NCI-H128 (cell line): ENCODE data around the gene NRSN2.
"Not testable (repeated sequence)": the region's sequence is repeated elsewhere in the genome, so short reads cannot be mapped to it uniquely, and the experiment has no call there.

ENCODE experiments used
- DNase-seq: peaks from one replicate; lab custom pipeline; 2025; ENCODE audit not compliant: unreplicated experiment; lab: John Stamatoyannopoulos, UW

The NRSN2 gene

DNA sequence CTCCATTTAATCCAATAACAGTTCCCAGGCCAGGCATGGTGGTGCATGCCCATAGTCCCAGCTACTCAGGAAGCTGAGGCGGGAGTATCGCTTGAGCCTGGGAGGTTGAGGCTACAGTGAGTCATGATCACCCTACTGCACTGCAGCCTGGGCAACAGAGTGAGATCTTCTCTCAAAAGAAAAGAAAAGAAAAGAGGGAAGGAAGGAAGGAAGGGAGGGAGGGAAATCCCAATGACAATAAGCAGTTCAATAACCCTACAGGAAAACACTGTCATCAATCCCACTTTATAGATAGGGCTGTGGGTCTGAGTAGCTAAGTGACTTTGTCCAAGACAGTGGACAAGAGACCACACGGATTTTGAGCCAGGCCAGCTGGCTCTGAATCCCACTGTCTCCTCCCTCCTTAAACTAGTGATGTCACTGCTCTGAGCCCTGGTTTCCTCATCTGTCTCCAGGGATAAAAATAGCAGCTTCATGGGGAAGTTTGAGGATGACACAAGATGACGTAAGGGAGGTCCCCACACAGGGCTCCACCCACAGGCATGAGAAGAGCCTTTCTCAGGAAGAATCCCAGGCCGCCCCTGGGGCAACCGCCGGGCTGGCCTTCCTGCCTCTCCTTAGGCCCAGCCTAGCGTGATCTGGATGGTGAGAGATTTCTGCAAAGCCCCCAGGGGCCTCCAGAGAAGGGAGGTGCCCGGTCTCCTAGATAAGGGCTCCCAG, 26.4 kb downstream of the NRSN2 start:
- no peak for DNase-seq

DNA sequence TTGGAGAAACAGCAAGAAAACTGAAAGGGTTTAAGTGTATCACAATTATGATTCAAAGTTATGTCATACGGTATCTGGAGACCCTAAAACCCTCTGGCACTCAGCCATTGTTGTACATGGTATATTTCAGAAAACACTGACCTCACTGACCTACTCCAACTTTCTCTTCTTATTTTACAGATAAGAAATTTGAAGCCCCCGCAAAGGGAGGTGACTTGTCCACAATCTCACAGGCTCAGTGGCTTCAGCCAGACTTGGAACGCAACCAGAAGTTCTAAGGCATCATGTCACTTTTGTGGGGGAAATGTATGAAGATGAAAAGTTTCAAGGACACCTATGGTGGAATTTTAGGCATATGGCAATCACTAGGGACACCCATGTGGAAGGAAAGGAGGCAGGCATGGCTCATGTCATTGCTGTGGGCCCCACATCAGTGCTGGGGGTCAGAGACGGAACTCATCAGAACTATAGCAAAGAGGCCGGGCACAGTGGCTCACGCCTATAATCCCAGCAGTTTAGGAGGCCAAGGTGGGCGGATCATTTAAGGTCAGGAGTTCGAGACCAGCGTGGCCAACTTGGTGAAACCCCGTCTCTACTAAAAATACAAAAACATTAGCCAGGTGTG, 28.5 kb downstream of the NRSN2 start:
- no peak for DNase-seq

DNA sequence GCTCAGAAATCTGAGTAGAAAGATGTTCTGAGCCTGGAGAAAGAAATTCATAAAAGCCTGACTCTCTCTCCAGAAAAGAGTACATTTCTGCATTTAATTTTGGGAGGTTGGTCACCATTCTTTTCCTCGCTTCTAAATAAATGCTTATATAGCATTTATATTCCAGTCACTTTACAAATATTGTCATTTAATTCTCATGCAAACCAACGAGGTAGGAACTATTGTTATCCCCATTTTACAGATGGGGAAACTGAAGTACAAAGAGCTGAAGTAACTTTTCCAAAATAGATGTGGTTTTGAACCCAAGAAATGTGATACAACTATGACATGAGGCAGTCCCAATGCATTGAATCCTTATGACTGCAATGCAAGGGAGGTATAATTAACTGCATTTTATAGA, 29.2 kb downstream of the NRSN2 start:
- DNase-seq, result no peak

DNA sequence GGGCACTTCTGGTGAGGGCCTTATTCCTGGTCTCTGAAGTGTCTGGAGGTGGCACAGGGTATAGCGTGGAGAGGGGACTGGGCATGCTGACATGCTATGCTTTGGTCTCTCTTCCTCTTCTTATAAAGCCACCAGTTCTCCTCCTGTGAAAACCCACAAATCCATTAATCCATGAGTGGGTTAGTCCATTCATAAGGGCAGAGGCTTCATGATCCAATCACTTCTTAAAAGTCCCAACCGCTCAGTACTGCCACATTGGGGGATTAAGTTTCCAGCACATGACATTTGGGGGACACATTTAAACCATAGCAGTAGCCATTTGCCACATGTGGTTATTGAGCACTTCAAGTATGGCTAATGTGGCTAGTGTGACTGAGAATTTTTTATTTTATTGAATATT, 29.8 kb downstream of the NRSN2 start:
- no peak for DNase-seq

DNA sequence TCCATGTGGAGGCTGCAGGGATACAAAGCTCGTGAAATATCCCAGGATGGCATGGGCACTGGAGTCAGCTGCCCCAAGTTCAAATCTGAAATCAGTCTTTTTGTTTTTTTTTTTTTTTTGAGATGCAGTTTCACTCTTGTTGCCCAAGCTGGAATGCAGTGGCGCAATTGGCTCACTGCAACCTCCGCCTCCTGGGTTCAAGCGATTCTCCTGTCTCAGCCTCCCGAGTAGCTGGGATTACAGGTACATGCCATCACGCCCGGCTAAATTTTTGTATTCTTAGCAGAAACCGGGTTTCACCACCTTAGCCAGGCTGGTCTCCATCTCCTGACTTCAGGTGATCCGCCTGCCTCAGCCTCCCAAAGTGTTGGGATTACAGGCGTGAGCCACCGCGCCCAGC, 30.7 kb downstream of the NRSN2 start:
- not testable (repeated sequence) for DNase-seq

DNA sequence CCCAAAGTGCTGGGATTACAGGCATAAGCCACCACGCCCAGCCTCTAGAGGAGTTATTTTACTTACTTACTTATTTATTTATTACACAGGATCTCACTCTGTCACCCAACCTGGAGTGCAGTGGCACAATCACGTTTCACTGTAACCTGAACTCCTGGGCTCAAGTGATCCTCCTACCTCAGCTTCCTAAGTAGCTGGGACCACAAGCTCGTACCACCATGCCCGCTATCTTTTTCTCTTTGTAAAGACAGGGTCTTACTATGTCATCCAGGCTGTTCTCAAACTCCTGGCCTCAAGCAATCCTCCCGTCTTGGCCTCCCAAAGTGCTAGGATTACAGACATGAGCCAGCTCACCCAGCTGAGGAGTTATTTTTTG, 32.0 kb downstream of the NRSN2 start:
- DNase-seq, result no peak

DNA sequence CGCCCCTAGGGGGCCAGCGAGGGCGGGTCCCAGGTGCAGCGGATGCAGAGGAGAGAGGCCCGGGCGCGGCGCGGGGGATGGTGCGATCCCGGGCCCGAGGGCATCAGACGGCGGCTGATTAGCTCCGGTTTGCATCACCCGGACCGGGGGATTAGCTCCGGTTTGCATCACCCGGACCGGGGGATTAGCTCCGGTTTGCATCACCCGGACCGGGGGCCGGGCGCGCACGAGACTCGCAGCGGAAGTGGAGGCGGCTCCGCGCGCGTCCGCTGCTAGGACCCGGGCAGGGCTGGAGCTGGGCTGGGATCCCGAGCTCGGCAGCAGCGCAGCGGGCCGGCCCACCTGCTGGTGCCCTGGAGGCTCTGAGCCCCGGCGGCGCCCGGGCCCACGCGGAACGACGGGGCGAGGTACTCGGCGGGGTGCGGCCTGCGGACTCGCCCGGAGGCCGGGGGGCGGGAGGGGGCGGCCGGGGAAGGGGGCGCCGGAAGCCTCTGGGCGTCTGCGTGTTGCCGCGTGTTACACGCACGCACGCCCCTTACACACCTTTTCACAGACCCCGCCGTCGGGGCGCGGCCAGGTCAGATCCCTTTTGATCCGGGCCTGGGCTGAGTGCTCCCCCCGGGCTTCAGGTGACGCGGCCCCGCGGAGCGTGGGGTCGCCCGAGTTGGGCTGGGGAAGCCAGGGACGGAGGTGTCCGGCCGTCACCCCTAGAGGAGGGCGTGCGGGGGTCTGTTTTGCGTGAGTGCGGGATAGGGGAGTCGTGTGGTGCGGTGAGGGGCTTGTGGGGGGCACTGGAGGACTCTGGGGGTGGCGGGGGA, 34.1 kb downstream of the NRSN2 start:
- no peak for DNase-seq

DNA sequence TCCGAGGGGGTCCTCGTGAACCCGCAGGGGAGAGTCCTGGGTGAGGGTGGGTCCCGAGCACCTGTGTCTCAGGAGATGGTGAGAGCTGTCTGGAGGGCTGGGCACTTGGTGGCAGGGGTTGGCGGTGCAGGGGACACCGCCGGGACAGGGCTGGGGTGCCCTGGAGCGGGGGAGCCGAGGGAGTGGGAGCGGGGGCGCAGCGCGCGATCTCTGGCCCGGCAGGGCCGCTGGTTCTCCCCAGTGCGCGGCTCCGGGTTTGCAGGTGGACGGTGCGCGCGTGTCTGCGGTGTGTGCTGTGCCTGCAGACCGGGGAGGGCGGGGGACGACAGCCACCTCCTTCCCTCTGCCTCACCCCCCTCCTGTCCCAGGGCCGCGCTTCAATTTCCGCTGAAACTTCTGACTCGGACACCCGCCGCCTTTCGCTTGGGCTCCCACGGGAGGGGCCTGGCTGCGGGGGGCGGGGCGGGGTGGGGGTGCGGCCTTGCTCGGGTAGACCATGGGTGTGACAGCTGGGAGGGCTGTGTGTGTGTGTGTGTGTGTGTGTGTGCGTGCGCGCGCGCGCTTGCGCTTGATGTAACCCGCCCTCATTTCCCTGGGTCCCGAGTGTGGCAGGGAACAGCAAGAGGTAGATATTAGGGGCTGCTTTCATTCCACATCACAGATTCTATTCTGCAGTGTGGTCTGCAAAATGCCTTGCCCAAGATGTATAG, 34.8 kb downstream of the NRSN2 start:
- DNase-seq, result no peak

DNA sequence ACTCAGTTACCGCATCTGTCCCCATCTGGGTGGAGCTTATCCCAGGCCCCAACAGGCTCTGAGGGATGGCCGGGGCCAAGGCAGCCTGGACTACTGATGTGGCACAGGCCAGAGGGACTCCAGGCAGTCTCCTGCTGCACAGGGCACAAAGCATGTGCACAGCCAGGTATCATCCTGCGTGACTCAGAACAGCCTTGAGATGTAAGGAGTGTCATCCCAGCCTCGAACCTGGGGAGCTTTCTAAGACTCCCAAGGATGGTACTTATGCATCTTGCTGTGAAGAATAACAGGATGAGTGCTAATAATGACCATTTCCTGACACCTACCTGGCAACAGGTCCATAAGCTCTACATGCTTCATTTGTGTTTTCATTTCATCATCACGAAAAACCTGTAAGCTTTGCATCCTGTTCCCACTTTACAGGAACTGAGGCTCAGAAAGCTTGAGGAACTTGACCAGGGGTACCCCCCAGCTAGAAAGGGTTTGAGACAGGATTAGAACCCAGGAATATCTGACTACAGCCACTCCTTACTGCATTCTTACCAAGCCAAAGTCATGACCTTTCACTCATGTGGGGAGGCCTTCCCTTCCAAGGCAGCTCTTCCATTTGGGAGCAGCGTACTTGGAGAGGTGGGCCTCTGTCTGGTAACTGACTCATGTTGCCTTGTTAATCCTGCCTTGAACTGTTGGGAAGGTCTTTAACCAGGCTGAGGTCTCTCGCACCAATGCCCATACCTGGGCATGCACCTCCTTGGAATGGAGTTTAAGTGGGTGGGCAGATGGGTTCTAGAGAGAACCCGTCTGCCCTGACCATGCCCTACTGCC, 35.6 kb downstream of the NRSN2 start:
- DNase-seq, result no peak

DNA sequence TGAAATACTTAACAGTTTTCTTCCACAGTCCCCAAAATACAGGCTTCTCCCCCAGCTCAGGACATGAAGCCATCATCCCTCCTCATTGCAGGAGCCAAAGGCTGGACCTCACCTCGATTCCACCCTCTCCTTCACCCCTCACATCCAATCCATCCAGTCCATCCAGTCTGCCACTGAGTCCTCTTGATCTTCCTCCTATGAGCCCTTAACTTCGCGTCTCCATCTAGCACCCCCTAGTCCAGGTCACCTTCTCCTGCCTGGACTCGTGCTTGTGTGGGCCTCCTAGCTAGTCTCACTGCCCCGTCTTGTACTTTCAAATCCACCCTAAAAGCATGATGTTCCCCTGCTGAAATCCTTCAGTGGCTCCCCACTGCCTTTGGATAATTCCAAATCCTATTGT, 37.0 kb downstream of the NRSN2 start:
- no peak for DNase-seq

DNA sequence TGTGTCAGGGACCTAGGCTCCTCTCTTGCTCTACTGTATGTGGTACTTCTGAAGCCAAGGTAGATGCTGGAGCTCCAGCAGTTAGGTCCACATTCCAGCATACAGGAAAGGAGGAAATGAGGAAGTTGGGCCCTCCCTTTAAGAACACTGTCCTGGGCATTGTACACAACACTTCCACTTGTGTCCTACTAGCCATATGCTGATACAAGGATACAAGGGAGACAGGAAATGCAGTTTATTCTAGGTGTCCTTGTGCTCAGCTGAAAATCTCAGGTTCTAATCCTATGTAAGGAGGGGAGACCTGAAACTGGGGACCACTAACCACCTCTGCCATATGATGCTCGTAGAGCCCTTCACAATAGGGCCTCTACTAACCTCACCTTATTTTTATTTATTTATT, 37.8 kb downstream of the NRSN2 start:
- DNase-seq, result no peak

DNA sequence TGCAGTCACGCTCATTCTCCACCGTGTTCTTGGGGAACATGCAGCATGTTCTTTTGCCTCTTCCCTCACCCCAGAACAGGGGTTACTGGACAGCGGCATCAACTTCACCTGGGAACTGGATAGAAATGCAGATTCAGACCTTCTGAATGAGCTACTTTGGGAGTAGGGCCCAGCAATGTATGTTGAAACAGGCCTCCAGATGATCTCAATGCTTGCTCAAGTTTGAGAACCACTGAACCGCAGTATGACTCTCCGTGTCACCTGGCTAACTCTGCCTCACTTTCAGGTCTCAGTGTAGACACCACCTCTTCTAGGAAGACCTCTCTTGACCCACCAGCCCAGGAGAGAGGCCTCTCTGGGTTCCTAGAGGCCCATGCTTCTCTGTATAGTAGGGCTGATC, 38.5 kb downstream of the NRSN2 start:
- no peak for DNase-seq

DNA sequence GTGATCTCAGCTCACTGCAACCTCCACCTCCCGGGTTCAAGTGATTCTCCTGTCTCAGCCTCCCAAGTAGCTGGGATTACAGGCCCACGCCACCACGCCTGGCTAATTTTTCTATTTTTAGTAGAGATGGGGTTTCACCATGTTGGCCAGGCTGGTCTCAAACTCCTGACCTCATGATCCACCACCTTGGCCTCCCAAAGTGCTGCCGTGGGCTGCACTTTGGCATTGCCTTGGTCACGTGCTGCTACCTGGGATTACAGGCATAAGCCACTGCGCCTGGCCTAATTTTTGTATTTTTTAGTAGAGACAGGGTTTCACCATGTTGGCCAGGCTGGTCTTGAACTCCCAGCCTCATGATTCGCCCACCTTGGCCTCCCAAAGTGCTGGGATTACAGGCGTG, 39.7 kb downstream of the NRSN2 start:
- DNase-seq, result not testable (repeated sequence)

DNA sequence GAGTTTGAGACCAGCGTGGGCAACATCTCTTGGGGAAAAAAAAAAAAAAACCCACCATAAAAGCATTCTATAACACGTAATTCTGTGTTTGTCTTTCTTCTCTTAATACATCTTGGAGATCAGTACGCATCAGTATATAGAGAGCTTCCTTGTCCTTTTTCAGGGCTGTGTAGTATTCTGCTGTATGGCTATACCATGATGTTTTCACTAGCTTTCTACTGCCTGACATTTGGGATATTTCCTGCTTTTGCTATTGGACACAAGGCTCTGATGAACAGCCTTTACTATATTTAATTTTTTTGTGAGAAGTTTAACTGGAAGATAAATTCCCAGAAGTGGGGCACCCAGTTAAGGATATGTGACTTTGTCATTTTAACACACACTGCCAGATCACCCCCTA, 40.6 kb downstream of the NRSN2 start:
- no peak for DNase-seq

DNA sequence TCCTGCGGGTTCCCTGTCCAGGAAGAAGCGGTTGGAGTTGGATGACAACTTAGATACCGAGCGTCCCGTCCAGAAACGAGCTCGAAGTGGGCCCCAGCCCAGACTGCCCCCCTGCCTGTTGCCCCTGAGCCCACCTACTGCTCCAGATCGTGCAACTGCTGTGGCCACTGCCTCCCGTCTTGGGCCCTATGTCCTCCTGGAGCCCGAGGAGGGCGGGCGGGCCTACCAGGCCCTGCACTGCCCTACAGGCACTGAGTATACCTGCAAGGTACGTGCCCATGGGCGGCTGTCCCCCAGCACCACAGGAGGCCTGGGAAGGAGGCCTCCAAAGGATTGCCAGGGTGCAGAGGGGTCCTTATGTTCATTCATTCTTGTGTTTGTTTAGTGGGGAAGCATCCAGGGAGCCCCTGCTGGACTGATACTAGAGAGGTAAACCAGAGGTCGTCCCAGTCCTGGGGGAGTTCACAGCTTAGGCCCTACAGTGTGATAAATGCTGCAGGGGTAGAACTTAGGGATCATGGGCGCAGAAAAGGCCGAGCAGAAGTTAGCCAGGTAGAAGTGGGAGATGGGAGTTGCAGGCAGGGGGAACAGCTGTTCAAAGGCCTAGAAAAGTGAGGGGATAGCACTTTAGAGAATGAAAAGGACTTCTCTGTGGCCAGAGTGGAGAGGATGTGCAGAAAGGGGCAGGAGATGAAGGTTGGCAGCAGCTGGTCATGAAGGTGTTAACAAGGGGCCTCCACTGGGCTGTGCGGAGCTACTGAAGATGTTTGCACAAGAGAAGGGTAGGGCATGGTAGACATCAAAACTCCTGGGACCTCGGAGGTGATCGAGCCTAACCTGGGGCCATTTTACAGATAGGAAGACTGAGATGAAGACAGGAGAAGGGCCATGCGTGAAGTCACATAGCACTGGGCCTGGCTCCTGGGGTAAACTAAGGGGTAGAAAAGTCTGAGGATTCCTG, 41.4 kb downstream of the NRSN2 start:
- no peak for DNase-seq

DNA sequence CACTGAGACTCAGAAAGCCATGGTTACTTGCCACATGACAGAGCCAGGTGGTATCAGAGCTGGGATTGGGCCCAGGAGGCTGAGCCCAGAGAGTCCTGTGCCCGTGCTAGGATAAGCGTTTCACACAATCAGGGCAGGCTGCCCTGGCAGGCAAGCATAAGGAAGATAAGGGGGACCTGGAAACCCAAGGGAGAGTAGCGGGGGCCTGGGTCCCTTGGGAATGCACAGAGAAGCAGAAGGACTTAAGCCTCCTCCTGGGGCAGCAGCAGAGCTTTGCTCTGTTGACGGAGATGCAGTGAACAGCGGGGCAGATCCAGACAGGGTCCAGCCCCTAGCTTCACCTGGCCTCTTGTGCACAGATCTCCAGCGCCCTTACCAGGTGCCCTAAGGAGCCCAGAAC, 42.3 kb downstream of the NRSN2 start:
- DNase-seq, result no peak

DNA sequence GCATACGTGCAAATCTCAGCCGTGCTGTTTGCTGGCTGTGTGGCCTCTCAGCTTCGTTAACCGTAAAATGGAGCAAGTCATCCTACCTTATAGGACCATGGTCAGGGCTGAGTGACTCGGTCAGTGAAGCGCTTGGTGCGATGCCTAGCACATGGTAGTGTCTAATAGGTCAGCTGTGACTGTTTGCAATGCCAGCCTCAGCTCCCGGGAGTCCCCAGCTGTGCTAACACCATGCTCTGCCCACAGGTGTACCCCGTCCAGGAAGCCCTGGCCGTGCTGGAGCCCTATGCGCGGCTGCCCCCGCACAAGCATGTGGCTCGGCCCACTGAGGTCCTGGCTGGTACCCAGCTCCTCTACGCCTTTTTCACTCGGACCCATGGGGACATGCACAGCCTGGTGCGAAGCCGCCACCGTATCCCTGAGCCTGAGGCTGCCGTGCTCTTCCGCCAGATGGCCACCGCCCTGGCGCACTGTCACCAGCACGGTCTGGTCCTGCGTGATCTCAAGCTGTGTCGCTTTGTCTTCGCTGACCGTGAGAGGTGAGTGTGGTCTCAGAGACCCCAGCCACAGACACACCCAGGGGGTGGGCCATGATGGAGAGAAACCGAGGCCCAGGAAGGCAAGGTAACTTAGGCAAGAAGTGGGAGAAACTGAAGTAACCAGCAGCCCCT, 44.3 kb downstream of the NRSN2 start:
- DNase-seq, result no peak

DNA sequence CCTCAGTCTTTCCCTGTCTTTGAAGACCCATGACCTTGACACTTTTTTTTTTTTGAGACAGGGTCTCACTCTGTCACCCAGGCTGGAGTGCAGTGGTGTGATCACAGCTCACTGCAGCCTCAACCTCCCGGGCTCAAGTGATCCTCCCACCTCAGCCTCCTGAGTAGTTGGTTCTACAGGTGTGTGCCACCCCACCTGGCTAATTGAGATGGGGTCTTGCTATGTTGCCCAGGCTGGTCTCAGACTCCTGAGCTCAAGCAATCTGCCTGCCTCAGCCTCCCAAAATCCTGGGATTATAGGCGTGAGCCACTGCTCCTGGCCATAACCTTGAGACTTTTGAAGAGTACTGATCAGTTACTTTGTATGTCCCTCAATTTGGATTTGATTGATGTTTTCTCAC, 46.4 kb downstream of the NRSN2 start:
- DNase-seq, result not testable (repeated sequence)

DNA sequence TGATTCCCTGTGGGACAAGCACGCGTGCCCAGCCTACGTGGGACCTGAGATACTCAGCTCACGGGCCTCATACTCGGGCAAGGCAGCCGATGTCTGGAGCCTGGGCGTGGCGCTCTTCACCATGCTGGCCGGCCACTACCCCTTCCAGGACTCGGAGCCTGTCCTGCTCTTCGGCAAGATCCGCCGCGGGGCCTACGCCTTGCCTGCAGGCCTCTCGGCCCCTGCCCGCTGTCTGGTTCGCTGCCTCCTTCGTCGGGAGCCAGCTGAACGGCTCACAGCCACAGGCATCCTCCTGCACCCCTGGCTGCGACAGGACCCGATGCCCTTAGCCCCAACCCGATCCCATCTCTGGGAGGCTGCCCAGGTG, 49.3 kb downstream of the NRSN2 start:
- no peak for DNase-seq
